Endothelial cell of umbilical vein (primary cell): Measurements from ENCODE around the gene OVOL2. TPM values are rescaled to one million over a fixed set of nuclear protein-coding genes. Genes with fewer than 3 reads are reported as not detected.
"Not testable (repeated sequence)": the region's sequence is repeated elsewhere in the genome, so short reads cannot be mapped to it uniquely, and the experiment has no call there.

ENCODE experiments used
- BruUV-seq: library from RNA; stranded (reverse); fragments of 400-500 nt; replicated peaks from 2 replicates; lab custom pipeline; 2021; lab: Mats Ljungman, UMichigan
- CTCF ChIA-PET: fragments of 300-600, 350-600 bp; sonication (Branson Sonifier 250); formaldehyde crosslinking; loops from one replicate; lab custom pipeline; 2021; ENCODE audit warnings: antibody characterized with exemption, inconsistent platforms; lab: Charles Lee
- POLR2A ChIA-PET: fragments of 300-600, 350-600 bp; sonication (Branson Sonifier 250); formaldehyde crosslinking; loops from one replicate; lab custom pipeline; 2021; ENCODE audit warnings: antibody characterized with exemption, inconsistent platforms; lab: Charles Lee
- DNase-seq: peaks from one replicate; pipeline ENCODE4 v3.0.0-alpha.2; 2011; ENCODE audit warnings: low read depth, low spot score
- FAIRE-seq: peaks from 2 replicates; lab custom pipeline; 2011; peaks lifted over from hg19 to GRCh38; lab: Jason Lieb, UNC
- H2AFZ ChIP-seq: 2 replicates; pipeline ENCODE4 v1.6.0; 2012; ENCODE audit warnings: low read depth, low read length, control low read depth, inconsistent platforms
- H3K27ac ChIP-seq: 2 replicates; pipeline ENCODE4 v1.5.1; 2011; ENCODE audit warnings: low read depth, mild to moderate bottlenecking, control low read depth, low read length, moderate library complexity; ENCODE audit not compliant: insufficient read depth
- H3K27me3 ChIP-seq, 2 experiments: 2 replicates each; pipeline versions ENCODE4 v1.6.0 to v1.6.1; 2011; ENCODE audit warnings: low read length in 2 of 2, mixed read lengths in 1 of 2; ENCODE audit not compliant: control insufficient read depth in 2 of 2, insufficient read depth in 2 of 2
- H3K36me3 ChIP-seq, 2 experiments: 2 replicates in 1 of 2; 3 replicates in 1 of 2; pipeline ENCODE4 v1.5.1; 2011; ENCODE audit warnings: low read length in 2 of 2, mild to moderate bottlenecking in 1 of 2, moderate library complexity in 1 of 2; ENCODE audit not compliant: control insufficient read depth in 2 of 2, insufficient read depth in 2 of 2; ENCODE audit errors: extremely low read depth in 1 of 2
- H3K4me1 ChIP-seq: 3 replicates; pipeline ENCODE4 v1.5.1; 2011; ENCODE audit warnings: mild to moderate bottlenecking, low read length; ENCODE audit not compliant: control insufficient read depth, insufficient read depth; ENCODE audit errors: extremely low read depth
- H3K4me2 ChIP-seq: 2 replicates; pipeline ENCODE4 v1.6.1; 2011; ENCODE audit warnings: low read length, control low read depth, mixed read lengths; ENCODE audit not compliant: insufficient read depth
- H3K4me3 ChIP-seq, 3 experiments: fragments of 200-600 bp in 1 of 3; sonication (generic), shearing (Covaris generic) in 1 of 3; replicated peaks in 1 of 3; 2 replicates each; pipeline ENCODE4 v1.5.1; 2011 to 2016; ENCODE audit warnings: control low read depth in 3 of 3, low read length in 3 of 3, mild to moderate bottlenecking in 2 of 3, inconsistent platforms in 1 of 3, low read depth in 1 of 3, moderate library complexity in 1 of 3; ENCODE audit not compliant: insufficient read depth in 1 of 3
- H3K79me2 ChIP-seq: 2 replicates; pipeline ENCODE4 v1.6.0; 2012; ENCODE audit warnings: low read length, inconsistent platforms; ENCODE audit not compliant: control insufficient read depth, insufficient read depth
- H3K9ac ChIP-seq: replicated peaks from 2 replicates; pipeline ENCODE3; 2011; ENCODE audit warnings: low read length, control low read depth; ENCODE audit not compliant: insufficient read depth; ENCODE audit errors: extremely low read depth
- H3K9me1 ChIP-seq: replicated peaks from 3 replicates; pipeline ENCODE4 v1.6.0; 2011; ENCODE audit warnings: mild to moderate bottlenecking, low read length; ENCODE audit not compliant: control insufficient read depth, insufficient read depth; ENCODE audit errors: extremely low read depth
- H3K9me3 ChIP-seq: replicated peaks from 2 replicates; pipeline ENCODE4 v1.5.1; 2012; ENCODE audit warnings: low read length, inconsistent platforms; ENCODE audit not compliant: control insufficient read depth, insufficient read depth
- H4K20me1 ChIP-seq: replicated peaks from 2 replicates; pipeline ENCODE3; 2011; ENCODE audit warnings: mild to moderate bottlenecking, low read length; ENCODE audit not compliant: control insufficient read depth, insufficient read depth; ENCODE audit errors: extremely low read depth
- EZH2 ChIP-seq: IDR thresholded peaks from 2 replicates; pipeline ENCODE4 v1.6.1; 2012; ENCODE audit warnings: borderline replicate concordance, low read depth, mild to moderate bottlenecking, moderate library complexity, low read length, inconsistent platforms; ENCODE audit not compliant: severe bottlenecking
- FOS ChIP-seq: IDR thresholded peaks from 2 replicates; pipeline ENCODE4 v1.6.1; 2011; ENCODE audit warnings: mild to moderate bottlenecking, low read length, moderate library complexity, borderline replicate concordance; ENCODE audit not compliant: insufficient read depth
- GATA2 ChIP-seq: IDR thresholded peaks from 2 replicates; pipeline ENCODE4 v1.7.0; 2011; ENCODE audit warnings: low read depth, mild to moderate bottlenecking, moderate library complexity, mixed read lengths, low read length; ENCODE audit not compliant: insufficient read length, insufficient read depth
- JUN ChIP-seq: IDR thresholded peaks from 2 replicates; pipeline ENCODE4 v1.6.1; 2011; ENCODE audit warnings: borderline replicate concordance, low read depth; ENCODE audit not compliant: insufficient read length, insufficient read depth
- MAX ChIP-seq: IDR thresholded peaks from 2 replicates; pipeline ENCODE4 v1.6.1; 2011; ENCODE audit not compliant: insufficient read depth, insufficient read length
- MYC ChIP-seq: IDR thresholded peaks from one replicate; pipeline ENCODE4 v1.6.1; 2011; ENCODE audit warnings: mild to moderate bottlenecking, low read depth, low read length
- POLR2A ChIP-seq: IDR thresholded peaks from 2 replicates; pipeline ENCODE4 v1.6.1; 2012; ENCODE audit warnings: low read depth, mild to moderate bottlenecking, control low read depth, low read length
- POLR2AphosphoS5 ChIP-seq: IDR thresholded peaks from 2 replicates; pipeline ENCODE4 v1.6.1; 2012; ENCODE audit warnings: low read depth, mild to moderate bottlenecking, control low read depth, low read length, moderate library complexity; ENCODE audit not compliant: insufficient read depth
- dilution Hi-C: fragments of 300-500 bp; cut with MboI; formaldehyde crosslinking; loops from one replicate; pipeline ENCODE4 v1.15.0; 2019; ENCODE audit warnings: low sequenced_read_pairs; ENCODE audit not compliant: extremely low pct_ligation_motif_present
- intact Hi-C: fragments of 100-400 bp; cut with micrococcal nuclease; formaldehyde crosslinking; loops from one replicate; pipeline ENCODE4 v1.10.0; 2022
- polyA plus RNA-seq, 4 experiments: library from polyadenylated mRNA; depleted of rRNA in 3 of 4; stranded (reverse) in 3 of 4; unstranded in 1 of 4; fragments of >200 nt; gene quantifications; 2 replicates each; pipeline versions ENCODE4 v1.2.1 to v1.2.3, GENCODE V29; 2011 to 2012; ENCODE audit warnings: missing spikeins in 1 of 4
- total RNA-seq: library from RNA; stranded (reverse); gene quantifications from 2 replicates; pipeline ENCODE4 v1.2.3, GENCODE V29; 2021
- TF ChIP-seq, protein P1 (sequence below), 2 donors: IDR thresholded peaks; 1 replicate in 1 of 2; 2 replicates in 1 of 2; pipeline ENCODE4 v1.5.1; 2011; ENCODE audit warnings: low read length in 2 of 2, mild to moderate bottlenecking in 2 of 2, moderate library complexity in 2 of 2, control low read depth in 1 of 2, inconsistent platforms in 1 of 2, low read depth in 1 of 2; ENCODE audit not compliant: insufficient read depth in 1 of 2; ENCODE audit errors: extremely low read depth in 1 of 2

The OVOL2 gene
- total and polyA plus RNA-seq, 2 donors (not counting 3 experiments of a cell fraction or from before 2014, with no cell fraction given), result not detected

DNA sequence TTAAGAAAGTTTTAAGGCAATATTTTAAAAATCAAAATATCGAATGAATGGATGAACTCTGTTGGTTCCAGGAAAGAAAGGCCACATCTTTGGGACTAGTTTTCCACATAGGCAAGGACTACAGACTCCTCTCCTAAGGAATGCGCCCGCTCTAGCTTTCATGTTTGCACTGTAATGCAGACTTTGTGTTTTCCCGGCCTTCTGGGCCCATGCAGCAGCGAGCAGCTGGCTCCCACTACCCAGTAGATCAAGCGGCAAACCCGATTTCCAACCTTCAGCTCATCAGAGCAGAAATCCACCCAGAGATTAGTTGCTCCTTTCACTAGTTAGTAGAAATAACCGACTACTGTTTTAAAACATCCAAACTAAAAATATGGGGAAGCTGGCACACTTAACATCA, 27.7 kb downstream of the OVOL2 start:
- H3K79me2 ChIP-seq, result no peaks in the 10 kb centered on the region
- dilution Hi-C loops (no loop called here), intact Hi-C loops (no loop called here)
- no peaks in the 10 kb centered on the region for H3K36me3 ChIP-seq
- TF ChIP-seq FOS, result no peak
- TF ChIP-seq MAX, result no peak
- TF ChIP-seq POLR2AphosphoS5, result no peak
- no peak for TF ChIP-seq JUN
- no peak for TF ChIP-seq EZH2
- TF ChIP-seq, protein P1, sequence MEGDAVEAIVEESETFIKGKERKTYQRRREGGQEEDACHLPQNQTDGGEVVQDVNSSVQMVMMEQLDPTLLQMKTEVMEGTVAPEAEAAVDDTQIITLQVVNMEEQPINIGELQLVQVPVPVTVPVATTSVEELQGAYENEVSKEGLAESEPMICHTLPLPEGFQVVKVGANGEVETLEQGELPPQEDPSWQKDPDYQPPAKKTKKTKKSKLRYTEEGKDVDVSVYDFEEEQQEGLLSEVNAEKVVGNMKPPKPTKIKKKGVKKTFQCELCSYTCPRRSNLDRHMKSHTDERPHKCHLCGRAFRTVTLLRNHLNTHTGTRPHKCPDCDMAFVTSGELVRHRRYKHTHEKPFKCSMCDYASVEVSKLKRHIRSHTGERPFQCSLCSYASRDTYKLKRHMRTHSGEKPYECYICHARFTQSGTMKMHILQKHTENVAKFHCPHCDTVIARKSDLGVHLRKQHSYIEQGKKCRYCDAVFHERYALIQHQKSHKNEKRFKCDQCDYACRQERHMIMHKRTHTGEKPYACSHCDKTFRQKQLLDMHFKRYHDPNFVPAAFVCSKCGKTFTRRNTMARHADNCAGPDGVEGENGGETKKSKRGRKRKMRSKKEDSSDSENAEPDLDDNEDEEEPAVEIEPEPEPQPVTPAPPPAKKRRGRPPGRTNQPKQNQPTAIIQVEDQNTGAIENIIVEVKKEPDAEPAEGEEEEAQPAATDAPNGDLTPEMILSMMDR (IDR thresholded peaks at IDR 0.05; ENCODE audit: extremely low read depth in 1 of 2, insufficient read depth in 1 of 2, low read depth in 1 of 2, low read length in 2 of 2), result no peak
- no peak for TF ChIP-seq POLR2A
- no peak for TF ChIP-seq MYC
- TF ChIP-seq GATA2, result no peak
- H2AFZ ChIP-seq, result no peak overlapping the region
- H3K27me3 ChIP-seq, result no peaks in the 10 kb centered on the region
- no peaks in the 10 kb centered on the region for H4K20me1 ChIP-seq
- no peaks in the 10 kb centered on the region for H3K9me3 ChIP-seq
- DNase-seq, result no peak
- no TSS peak for BruUV-seq
- H3K9me1 ChIP-seq, result no peaks in the 10 kb centered on the region
- H3K9ac ChIP-seq, result no peak overlapping the region
- ChIA-PET CTCF (no interaction called here), POLR2A (no interaction called here)
- H3K4me3 ChIP-seq, result no peak overlapping the region
- H3K4me2 ChIP-seq, result no peak overlapping the region
- H3K27ac ChIP-seq, result no peak overlapping the region
- H3K4me1 ChIP-seq, result no peaks in the 10 kb centered on the region
- no peak for FAIRE-seq

GRCh38 chr20:18027011-18027410, 30.7 kb downstream of the OVOL2 start:
- BruUV-seq, H3K4me3 ChIP-seq, H3K9ac ChIP-seq, POLR2A ChIA-PET, H3K27ac ChIP-seq, intact Hi-C loops, H3K4me1 ChIP-seq, H2AFZ ChIP-seq, CTCF ChIA-PET, H3K9me1 ChIP-seq, dilution Hi-C loops, H3K36me3 ChIP-seq, H4K20me1 ChIP-seq, FAIRE-seq, DNase-seq, H3K4me2 ChIP-seq, H3K27me3 ChIP-seq, H3K79me2 ChIP-seq, H3K9me3 ChIP-seq: not testable (repeated sequence)
